Glomerular visceral epithelial cell (primary cell): ENCODE results near the gene NRXN2.
"Not testable (repeated sequence)": the region's sequence is repeated elsewhere in the genome, so short reads cannot be mapped to it uniquely, and the experiment has no call there.

ENCODE experiments used
- DNase-seq: peaks from one replicate; pipeline ENCODE4 v3.0.0-alpha.2; 2016; ENCODE audit errors: extremely low spot score

NRXN2 gene

DNA sequence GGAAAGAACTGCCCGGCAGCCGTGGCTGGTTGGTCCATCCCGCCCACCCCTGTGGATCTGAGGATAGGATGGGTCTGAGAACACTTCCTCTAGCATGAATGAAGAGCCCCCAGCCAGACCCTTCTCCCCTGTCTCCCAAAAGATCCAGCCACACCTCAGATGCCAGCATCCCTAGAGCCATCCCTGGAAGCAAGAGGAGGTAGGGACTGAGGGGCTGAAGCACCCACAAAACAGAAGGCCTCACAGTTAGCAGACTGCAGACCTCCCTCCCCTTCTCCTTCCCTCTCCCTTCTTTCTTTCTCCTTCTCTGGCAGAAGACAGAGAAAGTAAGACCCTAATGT is 1.7 kb downstream of the NRXN2 start:
- no peak for DNase-seq

DNA sequence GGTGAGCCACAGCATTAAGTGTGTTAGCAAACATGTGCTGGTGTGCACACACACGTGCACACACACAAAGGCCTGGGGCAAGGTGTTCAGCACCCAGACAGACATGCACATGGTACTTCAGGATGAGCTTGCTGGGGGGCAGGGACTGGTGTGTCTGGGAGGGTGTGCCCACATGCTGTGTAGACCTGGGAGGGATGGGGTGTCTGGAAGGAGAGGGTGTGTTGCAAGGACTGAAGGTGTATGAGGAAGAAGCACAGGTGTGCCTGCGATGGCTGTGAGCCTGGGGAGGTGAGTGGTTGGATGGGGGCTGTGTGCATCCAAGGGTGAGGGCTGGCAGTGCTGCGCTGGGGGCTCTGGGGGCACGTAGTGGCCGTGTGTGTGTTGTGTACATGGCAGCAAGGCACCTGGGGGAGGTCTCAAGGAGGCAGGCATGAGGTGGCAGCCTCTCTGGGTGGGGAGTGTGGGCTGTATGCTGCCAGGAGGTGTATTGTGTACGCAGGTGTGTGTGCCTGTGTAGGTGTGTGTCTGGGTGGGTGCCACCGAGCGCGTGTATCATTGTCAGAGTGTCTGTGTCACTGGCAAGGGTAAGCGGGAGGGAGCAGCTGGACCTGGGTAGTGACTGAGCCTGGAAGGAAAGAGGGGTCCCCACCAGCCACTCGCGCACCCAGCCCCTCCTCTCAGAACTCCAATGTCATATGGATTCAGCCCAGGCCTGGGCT is 2.2 kb downstream of the NRXN2 start:
- no peak for DNase-seq

DNA sequence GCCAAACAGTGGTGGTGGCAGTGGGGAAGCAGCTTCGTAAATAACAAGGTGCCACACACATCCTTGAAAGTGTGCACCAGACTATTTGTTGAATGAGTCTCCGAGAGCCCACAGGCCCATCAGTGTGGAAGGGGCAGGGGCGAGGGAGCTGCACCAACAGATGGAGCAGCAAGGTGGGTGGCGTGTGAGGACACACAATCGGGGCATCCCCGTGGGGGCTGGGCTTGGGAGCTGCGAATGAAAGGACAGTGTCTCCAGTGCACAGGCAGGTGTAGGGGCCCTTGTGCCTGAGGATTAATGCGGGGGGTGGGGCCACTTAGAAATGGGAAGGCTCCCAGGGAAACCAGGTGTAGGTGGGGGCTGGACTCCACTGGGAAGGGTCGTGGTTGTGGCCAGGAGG is 2.8 kb downstream of the NRXN2 start:
- DNase-seq: no peak

DNA sequence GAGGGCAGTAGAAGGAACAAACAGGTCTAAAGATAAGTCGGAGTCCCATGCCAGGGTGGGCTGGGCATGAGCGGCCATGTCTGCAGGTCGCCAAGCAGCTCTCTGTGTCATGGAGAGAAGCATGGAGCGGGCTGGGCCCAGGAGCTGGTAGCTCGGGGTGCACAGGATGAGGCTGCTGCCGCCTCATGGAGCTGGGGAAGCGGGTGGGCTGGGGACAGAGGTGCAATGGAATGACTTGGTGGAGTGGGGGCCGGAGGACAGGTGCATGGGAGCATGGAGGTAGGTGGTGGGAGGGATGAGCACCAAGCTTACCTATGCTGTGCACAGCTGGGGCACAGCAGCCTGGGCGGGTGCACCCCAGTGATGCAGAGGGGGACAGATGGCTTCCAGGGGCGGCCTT is 3.6 kb downstream of the NRXN2 start:
- DNase-seq: no peak

DNA sequence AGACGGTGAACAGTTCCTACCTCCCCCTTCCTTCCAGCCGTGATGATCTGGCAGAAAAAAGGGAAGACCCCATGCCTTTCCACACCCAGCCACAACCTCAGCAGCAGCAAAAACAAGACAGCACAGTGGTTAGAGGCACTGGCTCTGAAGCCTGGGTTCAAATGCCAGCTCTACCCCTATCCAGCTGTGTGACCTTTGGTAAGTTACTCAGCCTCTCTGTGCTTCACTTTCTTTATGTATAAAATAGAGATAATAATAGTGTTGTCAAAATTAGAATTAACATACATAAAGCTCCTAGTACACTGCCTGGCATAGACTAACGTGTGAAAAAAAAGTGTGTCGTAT is 4.2 kb downstream of the NRXN2 start:
- no peak for DNase-seq

DNA sequence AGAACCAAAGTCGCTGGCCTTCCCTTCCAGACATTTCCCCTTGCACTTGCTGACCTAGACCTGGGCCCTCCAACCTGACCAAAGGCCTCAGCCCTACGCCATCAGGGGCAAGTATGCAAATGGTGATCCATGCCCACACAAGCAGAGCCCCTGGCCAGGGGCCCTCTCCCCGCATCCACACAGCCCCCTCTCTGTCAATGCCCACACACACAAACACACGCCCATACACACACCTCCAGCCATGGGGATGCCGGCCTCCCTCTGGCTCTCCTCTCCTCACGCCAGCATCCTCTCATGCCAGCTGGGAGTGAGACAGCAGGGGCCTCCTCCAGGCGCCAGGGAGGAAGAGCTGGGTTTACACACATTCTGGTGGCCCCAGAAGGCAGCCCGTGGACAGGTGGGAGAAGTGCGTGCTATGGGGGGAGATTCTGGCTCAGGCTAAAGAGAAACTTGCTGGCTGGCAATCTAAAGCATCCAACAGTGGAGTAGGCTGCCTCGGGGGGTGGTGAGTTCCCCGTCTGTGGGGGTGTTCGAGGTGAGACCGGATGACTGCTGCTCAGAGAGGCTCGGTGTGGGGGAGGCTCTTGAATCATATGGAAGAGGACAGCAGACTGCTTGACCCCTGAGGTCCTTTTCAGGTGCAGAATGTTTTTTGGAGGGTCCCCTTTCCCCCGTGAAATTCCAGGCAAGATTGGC is 4.8 kb downstream of the NRXN2 start:
- no peak for DNase-seq

DNA sequence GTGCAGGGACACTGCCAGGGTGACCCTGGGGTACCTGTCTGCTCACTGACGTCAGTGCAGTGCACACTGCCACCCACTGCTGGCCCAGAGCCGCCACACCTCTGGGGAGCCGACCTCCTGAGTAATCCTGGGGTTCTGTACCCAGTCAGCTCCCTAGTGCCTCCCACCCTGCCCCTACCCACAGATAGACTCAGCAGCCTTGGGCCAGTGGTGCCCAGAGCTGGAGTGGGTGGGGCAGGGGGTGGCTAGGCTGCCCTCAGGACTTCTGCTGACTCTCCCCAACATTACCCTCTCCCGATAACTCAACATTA is 5.8 kb downstream of the NRXN2 start:
- DNase-seq: no peak

DNA sequence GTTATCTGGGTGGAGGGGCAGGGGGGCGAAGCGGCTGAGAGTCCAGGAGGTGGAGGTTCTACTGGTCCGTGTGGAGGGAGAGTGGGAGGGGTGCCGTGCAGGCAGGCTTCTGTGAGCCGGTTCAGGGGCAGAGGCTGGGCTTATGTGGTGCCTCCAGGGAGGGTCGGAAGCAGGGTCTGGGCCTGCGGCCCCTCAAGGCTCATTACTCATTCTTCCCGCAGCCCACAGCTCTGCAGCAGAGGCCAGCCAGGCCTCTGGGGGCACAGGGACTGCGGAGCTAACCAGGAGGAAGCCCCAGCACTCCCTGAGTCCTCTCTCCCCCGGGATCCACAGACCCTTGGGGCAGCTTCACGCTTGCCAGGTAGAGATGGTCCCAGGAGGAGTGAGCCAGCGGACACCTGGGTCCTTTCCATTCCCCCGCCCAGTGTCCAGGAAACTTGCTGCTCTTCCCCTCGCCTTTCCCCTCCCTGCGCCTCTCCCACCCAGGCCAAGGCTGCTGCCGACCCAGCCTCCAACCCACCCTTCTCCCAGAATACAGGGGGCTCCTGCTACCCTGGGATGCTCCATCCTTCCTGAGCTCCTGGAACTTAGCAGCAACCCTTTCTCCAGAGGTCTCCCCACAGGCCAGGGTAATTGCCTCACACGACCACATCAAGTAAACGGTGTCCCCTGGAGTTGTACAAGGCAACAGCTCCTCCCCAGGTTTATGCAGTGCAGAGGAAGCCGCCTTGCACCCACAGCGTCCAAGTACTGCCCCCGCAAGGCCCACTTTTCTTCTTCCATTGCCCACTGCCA is 6.3 kb downstream of the NRXN2 start:
- no peak for DNase-seq

DNA sequence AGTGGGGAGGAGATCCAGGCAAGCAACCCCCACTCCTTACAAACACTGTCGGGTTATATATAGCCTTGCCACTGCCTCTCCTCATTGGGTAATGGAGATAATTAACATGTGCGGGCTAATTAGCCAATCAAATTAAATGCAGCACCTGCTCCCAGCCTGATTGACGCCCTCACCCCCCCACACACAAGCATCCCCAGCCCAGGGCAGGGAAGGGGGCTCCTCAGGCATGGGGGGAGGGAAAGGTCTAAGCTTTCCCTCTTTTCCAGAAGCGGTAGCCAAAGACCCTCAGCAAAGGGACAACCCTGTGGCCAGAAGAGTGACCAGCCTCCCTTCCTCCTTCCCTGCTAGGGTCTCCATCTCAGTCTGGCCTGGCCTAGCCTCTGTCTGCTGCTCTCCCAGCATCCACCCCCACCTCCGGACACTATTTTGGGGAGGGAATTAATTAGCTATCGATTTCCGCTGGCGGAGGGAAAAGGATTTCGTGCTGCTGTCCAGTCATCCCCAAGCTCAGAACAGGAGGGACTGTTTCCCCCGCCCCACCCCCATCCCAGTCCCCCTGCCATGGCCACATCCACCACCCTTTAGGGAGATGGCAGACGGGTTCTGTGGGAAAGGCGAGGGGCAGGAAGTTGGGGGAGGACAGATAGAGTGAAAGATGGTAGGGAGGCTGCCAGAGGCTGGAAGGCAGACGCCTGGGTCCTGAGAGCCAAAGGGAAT is 7.1 kb downstream of the NRXN2 start:
- DNase-seq: no peak

DNA sequence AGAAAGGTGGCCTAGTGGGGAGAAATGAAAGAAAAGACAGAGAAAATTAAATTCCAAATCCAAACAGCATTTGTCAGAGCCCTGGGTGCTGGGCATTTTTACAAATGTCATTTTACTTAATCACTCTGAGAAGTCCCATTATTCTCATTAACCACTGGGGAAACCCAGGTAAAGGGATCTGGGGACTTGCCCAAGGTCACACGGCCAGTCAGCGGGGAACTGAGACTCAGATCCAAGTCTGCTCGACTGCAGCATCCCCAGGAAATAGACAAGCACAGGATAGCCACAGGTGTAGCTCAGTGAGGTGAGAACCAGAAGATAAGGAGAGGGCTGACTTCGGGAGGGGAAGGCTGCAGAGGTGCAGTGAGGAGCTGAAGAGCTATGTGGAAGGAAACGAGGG is 7.9 kb downstream of the NRXN2 start:
- no peak for DNase-seq

DNA sequence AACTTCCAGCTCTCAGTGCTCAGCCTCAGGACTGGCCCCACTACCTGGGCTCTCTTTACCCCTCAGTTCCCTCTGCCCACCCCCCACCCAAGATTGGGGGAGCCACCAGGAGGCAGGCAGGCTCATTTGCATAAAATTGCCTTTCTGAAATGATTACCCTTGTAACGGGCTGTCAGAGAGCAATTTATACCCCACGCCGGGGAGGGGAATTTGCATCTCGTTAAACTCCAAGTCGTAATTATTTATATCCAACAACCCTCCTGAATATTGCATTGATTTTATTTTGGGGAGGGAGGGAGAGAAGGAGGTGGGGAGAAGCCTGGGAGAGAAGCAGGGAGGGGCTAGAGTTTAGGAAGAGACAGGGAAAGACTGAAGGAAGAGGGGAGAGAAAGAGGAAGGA is 8.3 kb downstream of the NRXN2 start:
- DNase-seq: no peak

DNA sequence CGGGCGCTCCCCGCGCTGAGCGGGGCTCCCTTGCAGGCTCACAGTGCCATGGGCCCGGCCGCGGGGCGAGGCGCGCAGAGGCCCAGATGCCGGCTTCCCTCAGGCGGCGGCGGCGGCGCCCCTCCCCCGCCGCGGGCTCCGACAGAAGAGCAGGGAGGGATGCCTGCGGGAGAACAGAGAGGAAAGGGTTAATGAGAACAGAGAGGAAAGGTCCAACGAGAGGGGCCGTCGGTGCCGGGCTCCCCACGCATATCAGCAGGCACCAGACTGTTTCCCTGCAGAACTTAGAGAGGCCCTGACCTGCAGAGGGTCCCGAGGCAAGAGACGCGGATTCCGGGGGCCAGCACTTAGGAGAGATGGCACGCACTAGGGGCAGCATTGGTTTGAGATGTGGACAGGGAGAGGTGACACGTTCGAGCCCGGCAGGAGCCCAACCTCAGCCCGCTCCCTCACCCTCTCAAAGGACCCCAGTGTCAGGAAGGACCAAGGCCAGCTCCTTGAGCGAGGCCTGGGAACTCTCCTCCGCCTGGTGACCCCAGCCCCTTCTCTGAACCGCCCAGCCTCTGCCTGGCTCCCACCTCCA is 9.1 kb downstream of the NRXN2 start:
- DNase-seq: no peak

DNA sequence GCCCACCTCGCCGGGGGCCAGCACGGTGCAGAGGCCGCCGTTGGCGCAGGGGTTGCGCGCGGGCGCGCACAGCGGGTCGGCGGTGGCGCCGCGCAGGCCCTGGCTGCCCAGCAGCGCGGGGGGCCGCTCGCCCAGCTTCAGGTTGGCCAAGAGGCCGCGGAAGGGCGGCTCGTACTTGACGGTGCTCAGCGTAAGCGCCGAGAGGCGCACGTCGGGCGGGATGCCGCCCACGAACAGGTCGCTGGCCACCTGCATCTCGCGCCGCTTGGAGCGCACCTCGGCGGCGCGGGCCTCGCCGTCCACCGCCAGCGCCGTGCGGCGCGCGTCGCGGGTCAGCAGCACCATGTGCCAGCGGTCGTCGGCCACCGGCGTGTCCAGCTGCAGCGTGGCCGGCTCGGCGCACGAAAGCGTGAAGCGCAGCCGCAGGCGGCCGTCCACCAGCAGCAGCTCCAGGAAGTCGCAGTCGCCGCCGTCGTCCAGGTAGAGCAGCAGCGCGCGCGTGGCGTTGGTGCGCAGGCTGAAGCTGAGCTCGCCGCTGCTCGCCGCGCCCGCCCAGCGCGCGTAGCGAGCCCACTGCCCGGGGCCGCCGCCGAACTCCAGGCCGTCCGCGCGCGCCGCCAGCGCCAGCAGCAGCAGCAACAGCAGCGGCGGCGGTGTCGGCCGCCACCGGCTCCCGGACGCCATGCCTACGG is 9.8 kb downstream of the NRXN2 start:
- no peak for DNase-seq

DNA sequence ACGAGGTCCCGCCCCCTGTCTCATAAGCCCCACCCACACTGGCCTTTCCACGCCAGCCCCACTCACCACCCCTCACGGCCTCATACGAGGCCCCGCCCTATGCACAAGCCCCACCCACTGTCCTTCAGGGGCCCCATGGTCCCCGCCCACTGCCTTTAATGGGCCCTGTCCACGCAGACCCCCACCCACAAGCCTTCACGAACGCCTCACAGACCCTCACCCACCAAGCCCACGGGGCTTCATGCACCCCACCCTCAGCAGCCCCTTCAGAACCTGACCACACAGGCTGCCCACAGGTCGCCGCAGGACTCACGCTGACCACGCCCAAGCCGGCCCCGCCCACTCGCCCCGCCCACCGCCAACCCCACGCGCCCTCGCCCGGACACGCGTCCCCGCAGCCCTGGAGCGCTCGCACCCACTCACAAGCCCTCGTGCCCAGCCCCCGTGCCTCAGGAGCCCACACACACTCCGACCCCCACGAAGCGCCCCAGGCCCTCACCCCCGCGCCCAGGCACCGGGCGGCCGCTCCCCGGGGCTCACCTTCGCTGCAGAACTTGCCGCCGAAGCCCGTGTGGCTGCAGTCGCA is 10.5 kb downstream of the NRXN2 start:
- DNase-seq: no peak

DNA sequence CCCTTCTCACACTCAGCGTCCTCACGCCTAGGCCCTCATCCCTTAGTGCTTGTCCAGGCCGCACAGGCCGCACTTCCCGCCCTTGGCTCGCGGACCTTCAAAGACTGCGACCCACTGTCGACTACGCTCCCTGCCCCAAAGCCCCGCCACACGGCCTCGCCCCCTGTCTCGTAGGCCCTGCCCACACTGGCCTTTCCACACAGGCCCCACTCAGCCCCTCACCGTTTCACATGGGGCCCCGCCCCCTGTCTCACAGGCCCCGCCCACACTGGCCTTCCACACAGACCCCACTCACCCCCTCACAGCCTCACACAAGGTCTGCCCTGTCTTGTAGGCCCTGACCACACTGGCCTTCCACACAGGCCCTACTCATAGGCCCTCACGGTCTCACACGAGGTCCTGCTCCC is 11.0 kb downstream of the NRXN2 start:
- DNase-seq: no peak

DNA sequence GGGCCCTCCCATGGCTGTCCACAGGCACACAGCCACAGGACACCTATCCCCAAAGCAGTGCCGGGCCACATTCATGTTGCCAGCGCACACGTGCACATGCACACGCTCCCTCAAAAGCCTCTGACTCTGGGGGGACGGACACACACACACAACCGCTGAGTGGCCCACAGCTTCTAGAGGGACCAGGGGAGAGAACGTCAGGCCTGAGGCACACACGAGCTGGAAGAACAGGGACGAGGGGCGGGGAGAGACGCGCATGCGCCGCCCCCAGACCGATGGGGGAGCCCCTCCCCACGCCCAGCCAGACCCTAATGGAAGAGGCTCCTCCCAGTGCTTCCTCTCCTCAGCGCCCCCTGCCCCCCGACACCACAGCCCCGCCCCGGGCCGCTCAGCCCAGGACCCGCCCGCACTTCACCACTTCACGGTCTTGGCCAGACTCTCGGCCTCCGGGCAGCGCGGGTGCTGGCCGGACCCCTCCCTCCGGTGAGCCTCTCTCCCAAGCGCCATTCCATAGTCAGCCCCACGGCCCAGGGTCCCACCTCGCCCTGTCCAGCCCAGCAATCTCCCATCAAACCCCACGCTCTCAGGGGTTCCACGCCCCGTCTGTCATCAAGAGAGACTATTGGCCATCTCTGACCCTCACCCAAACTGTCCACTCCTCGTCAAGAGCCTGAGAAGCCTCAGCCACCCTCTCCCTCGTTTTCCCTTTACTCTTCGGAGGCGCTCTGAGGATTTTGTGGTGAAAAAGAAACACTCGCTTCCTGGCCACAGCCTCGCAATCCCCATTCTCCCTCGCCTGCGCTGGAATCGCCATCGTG is 11.7 kb downstream of the NRXN2 start:
- DNase-seq: no peak

DNA sequence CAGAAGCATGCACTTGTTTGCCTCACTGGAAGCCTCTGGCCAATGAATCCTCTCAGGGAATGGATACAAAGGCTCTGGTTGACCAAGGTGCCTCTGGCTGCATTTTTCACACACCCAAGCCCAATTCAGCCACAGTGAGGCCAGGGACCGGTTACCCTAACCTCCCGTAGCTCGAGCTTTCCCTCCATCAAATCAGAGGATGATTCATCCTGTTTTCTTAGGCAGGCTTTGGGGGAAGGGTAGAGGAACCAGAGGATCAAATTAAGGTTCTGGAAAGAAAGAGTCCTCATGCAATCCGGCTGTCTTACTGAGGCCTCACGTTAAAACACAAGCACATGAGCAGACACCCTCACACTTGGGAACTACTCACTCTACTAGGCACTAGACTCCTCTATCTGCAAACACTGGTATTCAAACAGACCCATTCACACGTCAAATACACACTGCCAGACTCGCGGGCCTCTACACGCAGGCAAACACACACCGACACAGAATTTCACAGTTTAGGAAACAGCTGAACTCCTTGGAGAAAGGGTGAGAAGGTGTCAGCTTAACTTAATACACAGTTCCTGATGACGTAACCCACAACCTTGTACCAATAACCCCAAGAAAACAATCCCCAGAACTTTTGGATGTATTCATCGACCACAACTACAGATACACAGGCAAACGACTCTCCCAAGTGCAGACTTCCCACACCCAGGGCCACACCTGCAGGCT is 12.4 kb downstream of the NRXN2 start:
- DNase-seq: no peak

DNA sequence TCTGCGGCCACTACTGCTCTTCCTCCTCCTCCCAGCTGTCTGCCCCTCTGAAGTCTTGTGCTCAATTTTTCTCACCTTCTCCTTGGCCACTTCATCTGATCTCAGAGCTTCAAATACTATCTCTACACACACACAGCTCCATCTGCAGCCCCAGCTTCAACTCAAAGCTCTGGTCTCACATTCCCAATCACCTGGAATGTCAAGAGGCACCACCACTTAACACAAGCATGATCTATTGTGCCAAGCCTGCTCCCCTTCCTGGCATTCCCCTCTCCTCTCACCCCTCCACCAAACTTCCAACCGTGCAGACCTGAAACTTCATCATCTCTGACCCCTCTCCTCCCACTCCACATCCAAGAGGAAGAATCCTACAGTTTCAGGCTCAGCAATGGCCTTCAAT is 17.5 kb downstream of the NRXN2 start:
- DNase-seq: no peak

DNA sequence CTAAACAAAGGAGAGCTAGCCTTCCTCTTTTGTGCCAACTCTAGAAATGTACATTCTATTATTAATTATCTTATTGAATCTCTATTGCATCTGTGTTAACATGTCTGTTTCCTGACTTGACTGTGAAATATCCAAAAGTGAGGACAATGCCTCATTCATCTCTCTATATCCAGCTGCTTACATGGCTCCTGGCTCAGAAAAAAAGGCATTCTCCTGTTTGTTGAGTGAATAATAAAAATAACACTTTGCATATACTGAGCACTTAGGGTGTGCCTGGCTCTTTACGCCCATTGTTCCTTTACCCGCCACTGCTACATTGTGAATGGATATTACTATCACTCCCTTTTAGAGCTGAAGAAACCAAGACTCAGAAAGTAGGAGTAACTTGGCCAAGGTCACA is 19.9 kb downstream of the NRXN2 start:
- no peak for DNase-seq

DNA sequence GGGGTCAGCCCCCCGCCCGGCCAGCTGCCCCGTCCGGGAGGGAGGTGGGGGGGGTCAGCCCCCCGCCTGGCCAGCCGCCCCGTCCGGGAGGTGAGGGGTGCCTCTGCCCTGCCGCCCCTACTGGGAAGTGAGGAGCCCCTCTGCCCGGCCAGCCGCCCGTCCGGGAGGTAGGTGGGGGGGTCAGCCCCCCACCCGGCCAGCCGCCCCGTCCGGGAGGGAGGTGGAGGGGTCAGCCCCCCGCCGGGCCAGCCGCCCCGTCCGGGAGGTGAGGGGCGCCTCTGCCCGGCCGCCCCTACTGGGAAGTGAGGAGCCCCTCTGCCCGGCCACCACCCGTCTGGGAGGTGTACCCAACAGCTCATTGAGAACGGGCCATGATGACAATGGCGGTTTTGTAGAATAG is 21.0 kb downstream of the NRXN2 start:
- DNase-seq: not testable (repeated sequence)
